ENCODE data around the gene IDH2.
"Not testable (repeated sequence)": the region's sequence is repeated elsewhere in the genome, so short reads cannot be mapped to it uniquely, and the experiment has no call there.

The IDH2 gene

DNA sequence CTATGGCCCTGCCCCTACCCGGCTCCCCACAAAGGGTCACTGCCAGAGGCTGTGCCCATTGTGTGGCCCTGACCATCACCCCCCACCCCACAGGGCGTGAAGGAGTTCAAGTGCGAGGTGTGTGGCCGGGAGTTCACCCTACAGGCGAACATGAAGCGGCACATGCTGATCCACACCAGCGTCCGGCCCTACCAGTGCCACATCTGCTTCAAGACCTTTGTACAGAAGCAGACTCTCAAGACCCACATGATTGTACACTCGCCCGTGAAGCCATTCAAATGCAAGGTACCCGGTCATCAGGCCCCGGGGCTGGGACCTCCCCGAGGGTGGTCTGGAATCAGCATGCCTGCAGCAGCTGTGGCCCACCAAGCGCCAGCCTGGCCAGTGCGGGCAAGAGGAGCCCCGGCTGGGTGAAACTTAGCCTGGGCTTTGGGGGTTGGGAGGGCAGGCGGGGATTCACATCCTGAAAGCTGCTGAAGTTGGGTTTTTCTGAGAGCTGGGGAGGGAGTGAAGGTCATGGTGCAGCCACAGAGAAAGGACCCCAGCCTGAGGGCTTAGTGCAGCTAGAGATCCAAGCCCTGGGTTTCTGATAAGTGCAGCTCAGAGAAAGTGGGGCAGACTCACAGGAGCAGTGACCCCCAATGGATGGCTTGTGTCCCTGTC is 29.2 kb downstream of the IDH2 start:
- intact Hi-C loops (cut with DNase I) = loop anchor here (10.0 kb wide), 1 partner anchor 318 kb away; the partner anchor contains the start of gene MESP1

DNA sequence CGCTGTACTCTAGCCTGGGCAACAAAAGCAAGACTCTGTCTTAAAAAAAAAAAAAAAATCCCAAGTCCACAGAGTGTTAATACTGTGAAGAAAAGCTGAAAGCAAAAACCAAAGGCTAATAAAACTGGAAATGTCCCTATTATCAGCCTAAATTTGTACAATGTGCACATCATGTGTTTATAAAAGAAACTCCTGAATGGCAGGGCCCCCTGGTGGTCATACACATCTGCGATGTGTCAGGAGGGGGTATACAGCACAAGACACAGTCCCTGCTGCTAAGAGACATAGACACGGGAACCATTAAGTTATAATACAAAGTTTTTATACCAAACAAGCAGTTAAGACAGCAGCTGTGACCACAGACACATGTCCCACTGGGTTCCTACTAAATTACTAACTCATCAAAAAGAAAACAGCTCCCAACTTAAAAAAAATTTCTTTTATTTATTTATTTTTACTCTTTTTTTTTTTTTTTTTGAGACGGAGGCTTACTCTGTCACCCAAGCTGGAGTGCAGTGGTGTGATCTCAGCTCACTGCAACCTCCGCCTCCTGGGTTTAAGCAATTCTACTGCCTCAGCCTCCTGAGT is 31.0 kb downstream of the IDH2 start:
- intact Hi-C loops (cut with DNase I) = loop anchor here (10.0 kb wide), 1 partner anchor 317 kb away; the partner anchor contains the start of gene MESP1
- DNase-seq = peak; percentile 63 to 92 (median 84)

More for the DNA sequence above, 29.2 kb downstream of the IDH2 start:
- DNase-seq = no peak

DNA sequence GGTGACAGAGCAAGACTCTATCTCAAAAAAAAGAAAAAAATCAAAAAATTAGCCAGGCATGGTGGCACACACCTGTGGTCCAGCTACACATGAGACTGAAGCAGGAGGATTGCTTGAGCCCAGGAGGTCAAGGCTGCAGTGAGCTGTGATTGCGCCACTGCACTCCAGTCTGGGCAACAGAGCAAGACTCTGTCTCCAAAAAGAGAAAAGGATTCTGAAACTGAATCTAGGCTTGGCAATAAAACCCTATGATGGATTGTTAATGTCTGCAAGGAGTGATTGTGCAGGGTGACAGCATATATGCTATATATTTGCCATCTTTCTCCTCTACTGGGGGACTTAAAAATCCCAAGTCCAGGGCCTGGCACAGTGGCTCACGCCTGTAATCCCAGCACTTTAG is 31.6 kb downstream of the IDH2 start:
- intact Hi-C loops (cut with DNase I) = loop anchor here (10.0 kb wide), 1 partner anchor 316 kb away; the partner anchor contains the start of gene MESP1
- DNase-seq = not testable (repeated sequence)

DNA sequence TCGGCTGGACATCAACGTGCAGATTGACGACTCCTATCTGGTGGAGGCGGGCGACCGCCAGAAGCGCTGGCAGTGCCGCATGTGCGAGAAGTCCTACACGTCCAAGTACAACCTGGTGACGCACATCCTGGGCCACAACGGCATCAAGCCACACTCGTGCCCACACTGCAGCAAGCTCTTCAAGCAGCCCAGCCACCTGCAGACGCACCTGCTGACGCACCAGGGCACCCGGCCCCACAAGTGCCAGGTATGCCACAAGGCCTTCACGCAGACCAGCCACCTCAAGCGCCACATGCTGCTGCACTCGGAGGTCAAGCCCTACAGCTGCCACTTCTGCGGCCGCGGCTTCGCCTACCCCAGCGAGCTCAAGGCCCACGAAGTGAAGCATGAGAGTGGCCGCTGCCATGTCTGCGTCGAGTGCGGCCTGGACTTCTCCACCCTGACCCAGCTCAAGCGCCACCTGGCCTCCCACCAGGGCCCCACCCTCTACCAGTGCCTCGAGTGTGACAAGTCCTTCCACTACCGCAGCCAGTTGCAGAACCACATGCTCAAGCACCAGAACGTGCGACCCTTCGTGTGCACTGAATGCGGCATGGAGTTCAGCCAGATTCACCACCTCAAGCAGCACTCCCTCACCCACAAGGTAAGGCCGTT is 34.2 kb downstream of the IDH2 start:
- DNase-seq = no peak
- intact Hi-C loops (cut with DNase I) = loop anchor here (5.0 to 10.0 kb wide), 2 partner anchors 63 to 161 kb away; partner anchors contain the start of gene ZNF710

DNA sequence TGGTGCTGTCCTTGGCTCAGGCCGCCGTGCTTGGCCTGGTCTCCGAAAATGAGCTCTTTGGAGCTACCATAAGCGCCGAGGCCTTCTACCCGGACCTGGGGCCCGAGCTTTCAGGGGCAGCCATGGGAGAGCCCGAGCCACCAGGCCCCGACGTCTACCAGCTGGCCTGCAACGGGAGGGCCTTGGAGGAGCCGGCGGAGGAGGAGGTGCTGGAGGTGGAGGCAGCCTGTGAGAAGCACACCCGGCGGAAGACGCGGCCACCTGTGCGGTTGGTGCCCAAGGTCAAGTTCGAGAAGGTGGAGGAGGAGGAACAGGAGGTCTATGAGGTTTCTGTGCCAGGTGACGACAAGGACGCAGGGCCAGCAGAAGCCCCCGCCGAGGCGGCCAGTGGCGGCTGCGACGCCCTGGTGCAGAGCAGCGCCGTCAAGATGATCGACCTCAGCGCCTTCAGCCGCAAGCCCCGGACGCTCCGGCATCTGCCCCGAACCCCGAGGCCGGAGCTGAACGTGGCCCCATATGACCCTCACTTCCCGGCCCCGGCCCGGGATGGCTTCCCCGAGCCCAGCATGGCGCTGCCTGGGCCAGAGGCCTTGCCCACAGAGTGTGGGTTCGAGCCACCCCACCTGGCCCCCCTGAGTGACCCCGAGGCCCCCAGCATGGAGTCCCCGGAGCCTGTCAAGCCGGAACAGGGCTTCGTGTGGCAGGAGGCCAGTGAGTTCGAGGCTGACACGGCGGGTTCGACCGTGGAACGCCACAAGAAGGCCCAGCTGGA is 34.9 kb downstream of the IDH2 start:
- no peak for DNase-seq
- intact Hi-C loops (cut with DNase I) = loop anchor here (5.0 to 10.0 kb wide), 2 partner anchors 63 to 160 kb away; partner anchors contain the start of gene ZNF710

DNA sequence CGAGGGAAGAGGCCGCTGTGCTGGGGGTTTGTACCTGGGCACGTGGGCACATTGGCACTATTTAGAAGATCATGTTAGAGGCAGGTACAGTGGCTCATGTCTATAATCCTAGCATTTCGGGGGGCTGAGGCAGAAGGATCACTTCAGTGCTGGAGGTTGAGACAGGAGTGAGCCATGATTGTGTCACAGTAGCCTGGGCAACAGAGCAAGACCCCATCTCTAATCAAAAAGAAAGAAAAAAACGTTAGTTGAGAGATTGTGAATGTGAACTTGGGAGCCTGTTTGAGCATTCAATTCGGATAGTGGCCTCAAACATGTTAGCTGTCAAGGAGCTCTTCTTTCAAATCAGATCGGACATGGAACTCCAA is 36.6 kb downstream of the IDH2 start:
- intact Hi-C loops (cut with DNase I) = loop anchor here (5.0 to 10.0 kb wide), 2 partner anchors 61 to 158 kb away; partner anchors contain the start of gene ZNF710
- no peak for DNase-seq

DNA sequence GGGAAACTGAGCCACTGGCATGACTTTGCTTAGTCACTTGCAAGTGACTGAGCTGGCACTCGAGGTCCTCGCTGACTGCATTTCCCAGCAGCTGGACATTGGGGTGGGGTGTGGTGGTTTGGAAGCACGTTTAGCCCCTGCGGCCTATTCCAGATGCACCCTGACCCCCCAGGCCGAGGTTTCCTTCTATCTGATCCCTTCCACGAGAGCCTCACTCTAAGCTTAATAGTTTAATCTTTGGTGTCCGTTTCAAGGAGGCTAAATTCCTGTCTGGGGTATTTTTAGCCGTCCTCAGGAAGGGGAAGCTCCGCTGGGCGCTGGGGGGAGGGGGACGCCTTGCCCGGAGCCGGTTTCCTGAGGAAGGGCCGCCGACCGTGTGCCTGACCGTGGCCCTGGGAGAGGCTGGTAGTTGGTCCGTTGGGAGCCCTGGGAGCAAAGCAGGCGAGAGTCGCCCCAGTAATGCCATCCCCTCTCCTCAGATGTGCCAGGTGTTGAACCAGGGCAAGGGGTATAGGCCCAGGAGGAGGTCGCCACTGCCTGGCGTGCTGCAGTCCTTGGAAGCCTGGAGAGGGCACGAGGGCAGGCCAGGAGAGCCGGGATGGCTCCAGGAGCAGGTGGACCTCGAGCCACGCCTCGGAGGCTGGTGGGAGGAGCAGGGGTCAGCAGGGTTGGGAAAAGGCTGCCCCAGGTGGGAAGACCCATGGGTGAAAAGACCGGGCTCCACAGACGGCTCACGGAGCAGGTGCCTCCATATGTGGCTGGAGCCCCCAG is 37.2 kb downstream of the IDH2 start:
- intact Hi-C loops (cut with DNase I) = loop anchor here (5.0 to 10.0 kb wide), 2 partner anchors 60 to 158 kb away; partner anchors contain the start of gene ZNF710
- DNase-seq = peak in 6 of 42 donors; percentile 43 to 61 (median 50)

DNA sequence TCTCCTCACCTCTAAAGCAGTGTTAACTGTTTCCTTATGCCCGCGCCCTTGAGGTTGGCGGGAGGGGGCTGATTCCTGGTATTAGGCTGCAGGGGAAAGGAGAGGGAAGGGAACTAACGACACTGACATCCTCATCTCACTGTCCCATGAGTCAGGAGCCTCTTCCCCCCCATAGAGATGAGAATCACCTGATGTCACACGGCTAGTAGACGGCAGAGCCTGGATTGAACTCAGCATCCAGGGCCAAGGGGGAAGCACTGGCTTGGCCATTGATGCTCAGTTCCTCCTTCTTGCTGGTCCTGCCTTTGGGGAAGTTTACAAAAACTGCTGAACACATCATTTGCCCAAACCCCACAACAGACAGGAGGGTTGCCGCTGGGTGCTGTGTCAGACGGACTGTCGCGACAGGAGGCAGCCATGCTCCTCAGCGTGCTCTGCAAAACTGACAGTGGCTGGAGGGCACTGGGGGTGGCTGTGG is 38.5 kb downstream of the IDH2 start:
- intact Hi-C loops (cut with DNase I) = loop anchor here (10.0 kb wide), 1 partner anchor 59 kb away; the partner anchor contains the start of gene ZNF710
- DNase-seq = peak in 14 of 42 donors; percentile 38 to 62 (median 52)

DNA sequence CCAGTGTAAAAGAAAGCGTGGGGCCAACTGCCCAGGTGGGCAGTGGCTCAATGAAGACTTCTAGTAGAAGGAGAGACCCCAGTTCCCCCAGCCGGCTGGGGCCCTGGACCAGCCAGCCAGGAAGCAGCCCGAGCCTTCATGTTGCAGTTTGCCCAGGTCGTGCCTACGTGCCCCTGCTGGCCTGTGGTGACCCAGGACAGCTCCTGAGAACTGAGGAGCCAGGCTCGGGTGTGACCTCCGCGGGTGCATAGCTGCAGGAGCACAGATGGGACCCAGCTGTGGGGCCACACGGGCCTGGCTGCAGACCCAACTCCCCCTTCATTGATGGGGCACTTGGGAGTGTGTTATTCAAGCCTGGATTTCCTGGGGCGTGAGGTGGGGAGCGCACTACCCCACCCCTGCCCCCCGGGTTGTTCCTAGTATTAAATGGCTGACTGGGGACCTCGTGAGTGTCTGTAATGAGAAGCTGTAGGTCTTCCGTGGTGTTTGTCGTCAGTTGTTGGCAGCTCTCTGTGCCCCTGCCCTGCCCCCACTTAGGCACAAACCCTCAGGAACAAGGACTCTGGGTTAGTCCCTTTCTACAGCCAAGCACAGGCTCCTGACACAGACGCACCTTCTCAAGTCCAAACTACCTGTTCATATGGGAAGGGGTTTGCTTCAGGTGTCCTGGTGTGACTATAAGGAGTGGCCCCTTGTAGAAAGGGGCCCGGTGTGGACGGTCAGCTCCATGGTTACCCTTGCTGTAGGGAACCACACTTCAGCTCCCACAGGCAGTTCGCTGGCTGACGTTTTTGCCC is 39.1 kb downstream of the IDH2 start:
- no peak for DNase-seq
- intact Hi-C loops (cut with DNase I) = loop anchor here (10.0 kb wide), 1 partner anchor 58 kb away; the partner anchor contains the start of gene ZNF710

DNA sequence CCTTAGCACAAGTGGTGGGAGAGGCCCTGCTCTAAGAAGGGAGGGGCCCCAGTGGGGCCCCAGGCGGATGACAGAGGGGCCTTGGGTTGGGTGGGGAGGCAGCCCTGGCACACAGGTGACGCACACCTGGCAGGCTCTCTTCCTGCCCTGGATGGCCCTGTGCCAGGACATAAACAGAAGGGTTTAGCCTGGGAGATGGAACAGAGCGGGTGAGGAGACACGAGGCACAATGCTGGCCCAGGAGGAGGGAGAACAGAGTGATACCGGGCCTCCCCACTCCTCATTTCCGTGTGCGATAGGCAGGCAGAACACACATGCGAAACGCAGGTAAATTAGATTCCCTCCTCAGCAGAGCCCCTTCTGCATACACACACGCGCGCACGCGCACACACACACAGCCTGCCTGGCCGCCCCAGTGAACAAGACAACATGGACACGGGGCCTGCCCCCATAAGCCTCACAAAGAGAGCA is 39.8 kb downstream of the IDH2 start:
- intact Hi-C loops (cut with DNase I) = loop anchor here (10.0 kb wide), 1 partner anchor 58 kb away; the partner anchor contains the start of gene ZNF710
- no peak for DNase-seq

DNA sequence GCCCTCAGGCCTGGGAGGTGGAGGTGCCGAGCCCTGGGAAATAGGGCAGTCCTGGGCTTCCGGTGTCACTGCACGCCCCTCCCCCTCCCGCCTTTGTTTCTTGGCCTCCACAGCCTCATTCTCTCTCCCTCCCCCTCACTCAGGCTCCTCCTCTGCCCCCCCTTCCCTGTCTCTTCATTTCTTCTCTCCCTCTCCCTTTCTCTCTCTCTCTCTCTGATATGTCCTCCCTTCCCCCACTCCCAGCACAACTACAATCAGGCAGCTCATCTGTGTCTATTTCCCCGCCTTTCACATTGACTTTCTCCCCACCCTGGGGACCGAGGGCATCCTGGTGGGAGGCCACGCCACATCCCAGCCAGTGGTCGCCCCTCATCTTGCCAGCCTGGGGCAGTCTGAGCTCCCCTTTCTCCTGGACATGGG is 40.2 kb downstream of the IDH2 start:
- DNase-seq = peak in 18 of 42 donors; percentile 37 to 74 (median 52)
- intact Hi-C loops (cut with DNase I) = loop anchor here (10.0 kb wide), 1 partner anchor 57 kb away; the partner anchor contains the start of gene ZNF710

DNA sequence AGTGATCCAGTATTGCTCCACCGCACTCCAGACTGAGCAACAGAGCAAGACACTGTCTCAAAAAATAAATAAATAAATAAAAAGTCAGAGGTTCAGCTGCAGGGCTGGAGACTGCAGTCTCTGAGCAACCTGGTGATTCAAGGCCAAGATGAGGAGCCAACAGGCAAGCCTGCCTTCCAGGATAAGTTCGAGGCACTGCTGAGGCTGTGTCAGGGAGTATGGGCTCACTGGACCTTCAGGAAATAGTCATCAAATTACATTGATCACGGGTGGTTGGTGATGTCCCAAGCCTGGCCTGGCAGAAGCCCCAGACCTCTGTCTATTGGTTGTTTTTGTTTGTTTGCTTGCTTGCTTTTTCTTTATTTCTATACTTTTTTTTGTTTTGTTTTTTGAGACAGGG is 41.5 kb downstream of the IDH2 start:
- intact Hi-C loops (cut with DNase I) = loop anchor here (10.0 kb wide), 1 partner anchor 56 kb away; the partner anchor contains the start of gene ZNF710
- DNase-seq = no peak

DNA sequence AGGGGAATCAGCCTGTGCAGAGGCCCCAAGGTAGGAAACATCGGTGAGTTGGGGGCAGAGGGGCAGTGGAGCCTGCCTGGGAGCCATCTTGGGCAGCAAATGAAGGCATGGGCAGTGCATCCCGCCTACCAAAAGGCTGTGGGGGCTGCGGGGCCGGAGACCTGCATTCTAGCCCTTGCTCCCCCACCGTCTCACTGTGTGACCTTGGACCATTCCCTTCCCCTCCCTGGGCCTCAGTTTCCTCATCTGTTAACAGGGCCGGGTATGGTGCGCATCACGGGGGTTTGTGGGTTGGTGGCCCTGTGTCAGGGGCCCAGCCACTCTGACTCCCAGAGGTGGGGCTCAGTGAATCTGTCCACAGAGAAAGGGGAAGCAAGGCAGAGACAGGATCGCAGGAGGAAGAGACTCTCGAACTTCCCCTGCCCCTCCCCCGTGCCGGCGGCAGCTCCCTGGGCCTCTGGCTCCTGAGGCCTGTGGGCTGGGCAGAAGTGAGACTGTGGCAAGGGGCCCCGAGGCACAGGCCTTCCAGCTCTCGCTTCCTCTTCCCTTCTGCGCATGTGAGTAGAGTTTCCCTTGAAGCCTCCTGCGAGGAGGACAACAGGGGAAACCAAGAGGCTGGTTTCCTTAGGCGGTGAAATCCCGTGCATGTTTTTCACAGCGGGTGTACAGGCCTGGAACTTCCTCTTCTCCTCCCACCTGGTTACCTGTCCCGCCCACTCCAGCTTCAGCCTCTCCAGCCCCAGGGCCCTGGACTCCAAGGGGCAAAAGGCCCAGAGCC is 42.9 kb downstream of the IDH2 start:
- DNase-seq = peak in 34 of 42 donors; percentile 34 to 81 (median 62)

DNA sequence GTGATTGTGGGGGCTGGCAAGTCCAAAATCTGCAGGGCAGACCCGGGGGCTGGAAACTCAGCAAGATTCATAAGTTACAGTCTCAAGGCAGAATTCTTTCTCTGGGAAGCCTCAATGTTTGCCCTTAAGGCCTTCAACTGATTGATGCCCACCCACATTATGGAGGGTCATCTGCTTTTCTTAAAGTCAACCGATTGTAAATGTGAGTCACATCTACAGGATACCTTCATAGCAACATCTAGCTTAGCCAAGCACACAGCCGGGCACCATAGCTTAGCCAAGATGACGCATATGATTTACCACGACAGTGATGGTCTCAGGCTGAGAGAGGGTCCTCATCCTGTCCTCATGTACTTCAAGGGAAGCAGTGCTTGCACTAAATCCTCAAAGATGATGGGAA is 43.5 kb downstream of the IDH2 start:
- DNase-seq = no peak

More for the DNA sequence above, 42.9 kb downstream of the IDH2 start:
- intact Hi-C loops (cut with DNase I) = no loop called here

DNA sequence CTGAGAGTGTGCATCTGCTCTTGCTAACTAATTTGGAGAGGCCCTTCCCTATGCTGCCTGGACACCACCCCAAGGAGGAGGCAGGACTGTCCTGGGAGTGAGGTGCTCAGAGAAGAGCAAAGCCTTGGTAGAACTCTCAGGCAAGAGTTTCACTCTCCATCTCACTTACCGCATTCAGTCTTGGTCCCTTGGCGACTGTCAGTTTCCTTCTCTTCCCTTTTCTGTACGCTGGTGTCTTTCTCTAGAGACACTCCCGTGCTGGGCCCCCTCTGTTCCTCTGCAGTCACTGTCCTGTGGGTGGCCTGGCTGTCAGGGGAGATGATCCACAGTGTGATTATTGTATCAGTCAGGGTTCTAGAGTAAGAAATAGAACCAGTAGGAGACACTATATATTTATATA is 44.0 kb downstream of the IDH2 start:
- intact Hi-C loops (cut with DNase I) = no loop called here
- no peak for DNase-seq

More for the DNA sequence above, 43.5 kb downstream of the IDH2 start:
- intact Hi-C loops (cut with DNase I) = no loop called here

DNA sequence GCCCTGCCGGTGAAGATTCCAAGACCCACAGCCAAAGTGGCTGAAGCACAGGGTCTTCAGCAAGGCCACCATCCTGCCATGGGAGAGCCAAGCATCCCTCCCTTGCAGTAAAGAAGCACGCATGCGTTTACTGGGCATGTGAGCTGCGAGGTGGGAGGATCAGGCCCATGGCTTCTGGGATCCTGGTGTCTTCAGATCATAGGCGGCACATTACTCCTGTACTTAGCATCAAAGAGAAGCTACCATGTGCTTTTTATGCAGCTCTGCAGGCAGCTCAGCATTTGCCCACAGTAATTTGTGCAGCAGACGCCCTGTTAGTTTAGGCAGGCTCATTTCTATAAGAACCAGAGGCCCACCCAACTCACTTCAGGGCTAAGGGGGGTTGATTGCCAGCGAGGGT is 45.7 kb downstream of the IDH2 start:
- intact Hi-C loops (cut with DNase I) = no loop called here

More for the DNA sequence above, 45.7 kb downstream of the IDH2 start:
- DNase-seq = peak in 2 of 42 donors; percentile 44 to 55

Measured in head of caudate nucleus (tissue), 42 donors.